ENCODE results near the gene ST7L.
"Not testable (repeated sequence)": the region's sequence is repeated elsewhere in the genome, so short reads cannot be mapped to it uniquely, and the experiment has no call there.

The ST7L gene, protein sequence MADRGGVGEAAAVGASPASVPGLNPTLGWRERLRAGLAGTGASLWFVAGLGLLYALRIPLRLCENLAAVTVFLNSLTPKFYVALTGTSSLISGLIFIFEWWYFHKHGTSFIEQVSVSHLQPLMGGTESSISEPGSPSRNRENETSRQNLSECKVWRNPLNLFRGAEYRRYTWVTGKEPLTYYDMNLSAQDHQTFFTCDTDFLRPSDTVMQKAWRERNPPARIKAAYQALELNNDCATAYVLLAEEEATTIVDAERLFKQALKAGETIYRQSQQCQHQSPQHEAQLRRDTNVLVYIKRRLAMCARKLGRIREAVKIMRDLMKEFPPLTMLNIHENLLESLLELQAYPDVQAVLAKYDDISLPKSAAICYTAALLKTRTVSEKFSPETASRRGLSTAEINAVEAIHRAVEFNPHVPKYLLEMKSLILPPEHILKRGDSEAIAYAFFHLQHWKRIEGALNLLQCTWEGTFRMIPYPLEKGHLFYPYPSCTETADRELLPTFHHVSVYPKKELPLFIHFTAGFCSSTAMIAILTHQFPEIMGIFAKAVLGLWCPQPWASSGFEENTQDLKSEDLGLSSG

DNA sequence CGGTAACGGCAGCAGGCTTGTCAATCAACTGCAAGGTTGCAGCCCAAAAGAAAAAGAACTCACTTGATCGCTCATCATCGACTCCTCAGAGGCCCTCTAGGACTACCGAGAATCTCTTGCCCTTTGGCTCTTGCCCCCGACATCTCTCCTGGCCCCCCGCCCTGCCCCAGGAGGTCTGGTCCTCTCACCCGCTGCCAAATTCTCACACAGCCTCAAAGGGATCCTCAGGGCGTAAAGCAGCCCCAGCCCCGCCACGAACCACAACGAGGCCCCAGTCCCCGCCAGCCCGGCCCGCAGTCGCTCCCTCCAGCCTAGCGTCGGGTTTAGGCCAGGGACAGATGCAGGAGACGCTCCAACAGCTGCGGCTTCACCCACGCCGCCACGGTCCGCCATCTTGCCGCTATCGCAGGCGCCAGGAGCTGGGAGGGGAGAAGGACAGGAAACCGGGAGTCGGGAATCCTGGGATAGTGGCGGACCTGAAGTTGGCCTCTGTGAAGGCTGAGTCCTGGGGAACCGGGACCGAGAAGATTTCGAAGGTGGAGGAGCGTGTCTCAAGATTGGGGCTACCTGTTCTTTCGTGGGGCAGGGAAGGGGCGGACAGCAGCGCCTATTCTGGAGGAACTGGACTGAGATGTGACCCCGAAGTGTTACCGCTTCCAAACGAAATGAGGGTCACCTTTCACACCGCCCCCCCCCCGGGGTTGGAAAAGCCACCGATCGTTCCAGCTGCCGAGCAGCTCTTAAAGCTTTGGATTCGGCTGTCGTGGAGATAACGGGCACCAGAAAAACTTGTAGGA lies at the start of gene ST7L:
Gene ST7L, minus strand, starts transcription at position 421 of the 797 bp plus-strand sequence. Its CDS starts 28 bp downstream, at position 393.
- peak; percentile 23 to 92 (median 62) for DNase-seq

DNA sequence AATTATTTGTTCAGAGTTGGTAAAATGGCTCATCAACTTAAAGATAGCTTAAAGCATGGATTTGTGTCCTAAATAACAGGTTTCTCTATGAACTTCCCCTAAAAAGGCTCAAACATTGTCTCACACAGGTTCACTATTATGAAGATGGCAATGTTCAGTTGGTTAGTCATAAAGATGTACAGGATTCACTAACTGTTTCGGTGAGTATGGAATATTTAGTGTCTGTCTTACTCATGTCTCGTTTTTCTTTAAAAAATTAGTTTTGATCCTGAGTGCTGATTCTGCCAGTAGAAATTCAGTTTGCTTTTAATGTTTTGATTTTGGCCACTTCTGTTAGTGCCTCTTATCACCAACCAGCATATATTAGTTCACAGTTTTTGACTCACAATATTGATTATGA lies 48.0 kb upstream of the ST7L start:
- no peak for DNase-seq

DNA sequence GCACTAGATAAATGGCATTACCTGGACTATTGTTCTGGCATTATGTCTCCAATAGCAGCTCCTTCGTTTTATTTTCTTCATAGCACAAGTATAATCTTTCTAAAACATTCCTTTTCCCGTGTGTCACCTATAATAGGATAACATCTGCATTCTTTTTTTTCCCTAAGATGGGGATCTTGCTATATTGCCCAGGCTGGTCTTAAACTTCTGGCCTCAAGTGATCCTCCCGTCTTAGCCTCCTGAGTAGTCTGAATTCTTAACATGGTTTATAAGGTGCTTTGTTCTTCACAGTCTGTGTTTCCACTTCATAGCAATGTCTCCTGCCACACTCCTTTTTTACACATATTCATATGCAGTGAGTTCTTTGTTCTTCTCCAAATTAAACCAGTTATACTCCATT lies 46.9 kb upstream of the ST7L start:
- no peak for DNase-seq

DNA sequence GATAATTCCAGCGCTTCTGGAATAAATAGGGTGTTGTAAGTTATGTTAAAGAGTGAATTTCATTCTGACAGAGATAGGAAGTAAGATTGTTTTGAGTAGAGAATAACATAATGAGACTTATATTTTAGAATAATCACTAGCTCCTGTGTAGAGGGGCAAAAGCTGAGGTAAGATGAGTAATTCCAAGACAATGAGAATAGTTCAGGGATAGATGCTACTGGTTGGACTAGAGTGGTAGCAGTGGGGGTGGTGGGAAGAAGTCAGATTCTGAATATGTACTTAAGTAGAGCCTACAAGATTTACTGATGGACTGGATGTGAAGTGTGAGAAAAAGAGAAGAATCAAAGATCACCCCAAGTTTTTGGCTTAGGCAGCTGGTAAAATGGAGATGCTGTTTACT lies 32.3 kb upstream of the ST7L start:
- no peak for DNase-seq

DNA sequence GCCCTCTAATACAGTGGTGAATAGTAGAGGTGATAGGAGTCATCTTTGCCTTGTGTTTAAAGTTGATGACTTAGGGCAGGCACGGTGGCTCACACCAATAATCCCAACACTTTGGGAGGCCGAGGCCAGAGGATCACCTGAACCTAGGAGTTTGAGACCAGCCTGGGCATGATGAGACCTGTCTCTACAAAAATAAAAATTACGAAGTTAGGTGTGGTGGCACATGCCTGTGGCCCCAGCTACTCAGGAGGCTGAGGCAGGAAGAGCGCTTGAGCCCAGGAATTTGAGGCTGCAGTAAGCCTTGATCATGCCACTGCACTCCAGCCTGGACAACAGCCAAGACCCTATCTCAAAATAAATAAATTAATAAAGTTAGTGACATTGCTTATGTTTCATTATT lies 27.3 kb upstream of the ST7L start:
- DNase-seq = no peak

DNA sequence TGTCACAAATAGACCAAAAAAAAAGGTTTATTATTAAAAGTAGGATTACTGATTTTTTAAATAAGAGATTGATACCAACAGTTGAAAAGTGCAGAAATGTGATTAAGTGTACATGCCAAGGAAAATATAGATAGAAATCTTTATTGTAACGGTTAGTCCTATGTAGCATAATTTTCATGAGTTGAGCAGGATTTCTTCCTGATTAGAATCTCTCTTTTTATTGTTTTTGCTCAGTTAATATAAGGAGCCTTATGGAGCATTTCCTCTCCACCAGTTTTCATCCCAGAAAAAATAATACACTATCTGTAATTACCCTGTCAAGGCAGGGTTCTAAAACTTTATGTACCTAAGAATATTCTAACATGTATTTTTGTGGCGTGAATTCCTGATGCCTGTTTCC lies 24.1 kb upstream of the ST7L start:
- no peak for DNase-seq

DNA sequence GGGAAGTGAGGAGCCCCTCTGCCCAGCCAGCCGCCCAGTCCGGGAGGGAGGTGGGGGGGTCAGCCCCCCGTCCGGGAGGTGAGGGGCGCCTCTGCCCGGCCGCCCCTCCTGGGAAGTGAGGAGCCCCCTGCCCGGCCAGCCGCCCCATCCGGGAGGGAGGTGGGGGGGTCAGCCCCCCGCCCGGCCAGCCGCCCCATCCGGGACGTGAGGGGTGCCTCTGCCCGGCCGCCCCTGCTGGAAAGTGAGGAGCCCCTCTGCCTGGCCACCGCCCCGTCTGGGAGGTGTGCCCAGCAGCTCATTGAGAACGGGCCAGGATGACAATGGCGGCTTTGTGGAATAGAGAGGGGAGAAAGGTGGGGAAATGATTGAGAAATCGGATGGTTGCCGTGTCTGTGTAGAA lies 21.5 kb upstream of the ST7L start:
- not testable (repeated sequence) for DNase-seq

DNA sequence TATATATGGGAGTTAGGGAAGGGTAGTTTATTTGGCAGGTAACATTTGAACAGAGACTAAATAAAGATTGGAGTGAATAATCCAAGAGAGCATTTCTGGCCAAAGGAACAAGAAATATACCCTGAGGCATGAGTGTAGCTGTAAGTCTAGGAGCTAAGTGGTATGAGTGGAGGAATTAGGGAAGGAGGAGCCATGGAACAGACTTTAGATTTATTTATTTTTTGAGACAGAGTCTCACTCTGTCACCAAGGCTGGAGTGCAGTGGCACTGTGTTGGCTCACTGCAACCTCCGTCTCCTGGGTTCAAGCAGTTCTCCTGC lies 19.1 kb upstream of the ST7L start:
- DNase-seq = no peak

DNA sequence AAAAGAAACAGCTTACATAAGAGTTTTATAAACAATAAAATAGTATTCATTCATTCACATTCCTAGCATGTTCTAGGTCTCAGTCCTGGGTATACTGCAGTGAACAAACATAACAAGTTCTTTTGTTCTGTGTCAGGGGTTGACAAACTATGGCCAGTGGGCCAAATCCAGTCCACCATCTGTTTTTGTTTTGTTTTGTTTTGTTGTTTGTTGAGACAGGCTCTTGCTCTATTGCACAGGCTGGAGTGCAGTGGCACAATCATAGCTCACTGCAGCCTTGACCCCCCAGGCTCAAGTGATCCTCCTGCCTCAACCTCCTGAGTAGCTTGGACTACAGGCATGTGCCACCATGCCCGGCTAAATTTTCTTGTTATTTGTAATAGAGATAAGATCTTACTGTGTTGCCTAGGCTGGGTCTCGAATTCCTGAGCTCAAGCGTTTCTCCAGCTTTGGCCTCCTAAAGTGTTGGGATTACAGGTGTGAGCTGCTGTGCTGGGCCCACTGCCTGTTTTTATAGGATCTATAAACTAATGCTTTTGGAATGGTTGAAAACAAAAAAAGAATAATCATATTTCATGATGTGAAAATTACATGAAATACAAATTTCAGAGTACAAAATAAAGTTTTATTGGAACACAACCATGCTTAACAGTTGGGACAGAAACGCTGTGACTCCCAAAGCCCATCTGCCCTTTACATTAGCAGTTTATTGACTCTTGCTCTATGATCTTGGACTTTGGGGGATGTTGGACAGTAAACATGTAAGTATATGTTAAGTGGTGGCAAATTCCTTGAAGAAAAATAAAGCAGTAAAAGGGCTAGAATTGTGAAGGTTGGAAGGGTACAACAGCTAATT lies 18.5 kb upstream of the ST7L start:
- DNase-seq = no peak

DNA sequence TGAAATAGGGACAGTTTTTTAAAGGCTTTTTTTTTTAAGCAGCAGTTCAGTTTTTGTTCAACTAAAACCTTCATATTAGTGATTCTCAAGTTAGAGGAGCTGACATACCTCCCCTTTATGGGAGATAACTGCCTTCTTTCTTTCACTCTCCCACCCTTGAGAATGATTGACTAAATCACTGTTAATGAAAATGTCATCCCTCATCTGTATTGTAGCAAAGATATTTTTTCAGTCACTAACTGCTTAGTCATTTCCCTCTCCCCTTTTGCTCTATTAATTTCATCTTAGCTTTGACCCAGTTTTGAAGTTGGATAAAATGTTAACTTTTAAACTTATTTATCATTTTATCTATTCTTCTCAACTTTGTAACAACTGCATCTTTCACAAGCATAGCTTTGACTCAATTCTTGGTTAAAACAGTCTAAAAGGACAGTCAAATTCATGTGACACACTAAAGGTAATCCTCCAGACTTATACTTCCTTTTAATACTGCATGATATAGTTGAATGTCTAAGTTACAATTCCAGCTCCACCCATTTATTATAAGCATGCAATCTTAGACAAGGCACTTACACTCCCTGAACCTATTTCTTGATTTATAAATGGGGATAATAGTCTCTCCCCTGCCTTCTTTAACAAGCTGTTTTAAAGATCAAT lies 17.8 kb upstream of the ST7L start:
- DNase-seq = no peak

DNA sequence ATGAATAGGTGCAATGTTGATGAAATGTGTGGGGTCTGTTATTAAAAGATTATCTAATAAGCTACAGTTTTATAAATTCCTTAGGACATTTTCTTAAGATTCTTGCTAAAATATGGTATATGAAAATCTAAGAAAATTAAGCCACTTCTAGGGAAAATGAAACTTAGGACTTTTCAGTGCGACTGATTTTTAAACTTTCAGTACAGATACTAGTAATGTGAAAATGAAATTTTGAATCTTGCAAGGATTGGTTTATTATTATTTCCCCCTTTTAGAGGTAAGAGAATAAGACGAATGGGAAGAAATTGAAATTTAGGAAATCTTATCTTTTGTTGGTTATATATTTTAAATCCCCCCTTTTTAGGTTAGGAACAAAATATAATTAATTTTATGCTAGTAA lies 17.1 kb upstream of the ST7L start:
- no peak for DNase-seq

DNA sequence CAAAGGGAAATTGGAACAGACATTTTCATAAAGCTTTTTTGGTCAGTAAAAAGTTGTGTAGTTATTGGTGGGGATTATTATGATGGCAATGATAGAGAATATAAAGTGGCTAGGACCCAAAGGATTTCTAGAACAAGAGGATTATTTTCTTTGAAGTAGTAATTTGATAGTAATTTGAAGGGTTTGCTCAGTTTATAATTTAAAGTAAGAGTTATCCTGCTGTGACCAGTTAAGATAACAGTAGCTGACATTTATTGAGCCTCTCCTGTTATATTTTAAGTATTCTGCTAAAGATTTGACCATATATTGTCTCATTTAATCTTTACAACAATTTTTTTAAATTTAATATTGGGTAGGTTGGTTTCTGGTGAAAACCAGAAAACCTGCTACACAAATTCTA lies 15.4 kb upstream of the ST7L start:
- DNase-seq = no peak

DNA sequence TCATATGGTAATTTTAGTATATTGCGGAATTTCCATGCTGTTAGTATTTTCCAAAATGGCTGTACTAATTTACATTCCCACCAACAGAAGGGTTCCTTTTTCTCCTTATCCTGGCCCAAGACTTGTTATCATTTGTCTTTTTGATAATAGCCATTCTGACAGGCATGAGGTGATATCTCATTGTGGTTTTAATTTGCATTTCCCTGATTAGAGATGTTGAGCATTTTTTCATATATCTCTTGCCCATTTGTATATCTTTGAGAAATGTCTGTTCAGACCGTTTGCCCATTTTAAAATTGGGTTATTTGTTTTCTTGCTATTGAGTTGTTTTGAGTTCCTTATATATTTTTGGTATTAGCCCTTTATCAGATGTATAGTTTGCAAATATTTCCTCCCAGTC lies 14.7 kb upstream of the ST7L start:
- no peak for DNase-seq

DNA sequence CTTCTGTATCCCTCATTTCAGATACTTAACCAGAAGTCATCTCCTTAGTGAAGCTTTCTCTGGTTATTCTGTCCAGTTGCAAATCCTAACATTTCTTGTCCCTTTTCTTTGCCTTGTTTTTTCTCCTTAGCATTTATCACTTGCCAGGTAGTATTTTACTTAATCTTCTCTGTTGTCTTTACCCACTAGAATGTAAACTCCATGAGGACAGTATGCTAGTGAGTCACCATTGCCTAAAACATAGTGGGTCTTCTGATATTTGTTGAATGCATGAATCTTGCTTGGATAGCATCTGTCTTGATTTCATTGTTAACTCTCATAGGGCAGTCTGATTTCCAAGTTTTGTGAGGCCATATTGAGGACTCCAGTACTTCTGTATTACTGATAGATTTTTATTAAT lies 10.3 kb upstream of the ST7L start:
- DNase-seq = no peak

DNA sequence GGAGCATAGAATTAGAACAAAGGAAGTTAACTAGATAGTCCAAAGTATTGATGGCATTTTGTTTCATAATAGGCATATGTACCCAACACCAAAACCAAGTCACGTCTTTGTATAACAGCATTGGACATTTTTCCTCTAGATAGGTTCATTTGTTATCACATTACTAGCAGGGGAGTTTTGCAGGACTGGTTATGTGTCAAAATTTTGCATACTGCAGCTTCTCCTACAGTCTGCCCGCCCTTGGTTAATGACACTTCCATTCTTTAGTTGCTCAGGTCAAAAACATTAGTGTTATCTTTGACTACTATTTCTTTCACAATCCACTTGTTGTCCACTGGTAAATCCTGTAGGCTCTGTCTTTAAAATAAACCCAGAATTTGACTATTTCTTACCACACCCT lies 9.6 kb upstream of the ST7L start:
- no peak for DNase-seq

DNA sequence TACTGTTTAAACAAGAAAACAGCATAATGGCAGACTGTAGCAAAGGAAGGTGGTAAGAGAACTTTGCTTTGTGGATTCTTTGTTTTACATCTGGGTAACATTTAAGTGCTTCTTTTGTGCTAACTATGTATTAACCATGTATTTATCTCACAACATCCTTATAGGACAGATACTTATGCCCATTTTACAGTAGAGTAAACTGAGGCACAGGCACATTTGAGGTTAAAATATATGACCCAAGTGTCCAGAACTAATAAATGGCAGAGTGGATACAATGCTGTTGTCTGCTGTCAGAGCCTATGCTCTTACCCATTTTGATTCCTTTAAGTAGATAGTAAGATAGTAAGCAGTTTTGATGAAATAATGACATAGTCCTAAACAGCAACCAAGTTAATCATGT lies 7.9 kb upstream of the ST7L start:
- DNase-seq = no peak

DNA sequence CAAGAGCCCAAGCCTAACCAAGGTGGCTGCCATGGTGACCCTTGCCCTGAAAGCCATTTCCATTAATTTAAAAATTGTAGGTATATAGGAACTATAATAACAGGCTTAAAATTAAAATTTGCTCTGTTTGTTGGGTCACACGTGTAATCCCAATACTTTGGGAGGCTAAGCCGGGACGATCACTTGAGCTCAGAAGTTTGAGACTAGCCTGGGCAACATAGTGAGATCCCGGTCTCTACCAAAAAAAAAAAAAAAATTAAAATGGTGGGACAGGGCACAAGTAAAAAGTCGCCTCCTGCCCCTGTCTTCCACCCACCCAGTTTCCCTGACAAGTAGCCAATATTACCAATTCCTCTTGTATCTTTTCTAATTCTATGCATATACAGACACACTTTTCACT lies 7.3 kb upstream of the ST7L start:
- DNase-seq = no peak

DNA sequence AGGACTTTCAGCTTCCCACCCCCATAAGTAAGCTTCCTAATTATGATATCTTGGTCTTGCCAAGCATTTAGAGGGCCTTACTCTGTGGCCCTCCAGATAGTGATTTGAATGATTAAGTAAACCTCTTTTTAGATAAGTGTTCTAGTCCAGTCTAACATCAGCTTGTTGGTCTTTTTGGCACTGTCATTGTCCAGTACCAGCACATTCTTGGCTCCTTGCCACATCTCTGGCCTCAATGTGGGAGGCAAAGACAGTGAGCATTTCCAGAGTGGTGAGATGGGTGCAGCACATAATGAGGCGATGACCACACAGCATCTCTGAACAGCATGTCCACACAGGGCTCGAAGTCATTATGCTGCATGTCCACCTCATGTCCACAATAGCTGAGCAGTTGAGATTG lies 6.8 kb upstream of the ST7L start:
- no peak for DNase-seq

DNA sequence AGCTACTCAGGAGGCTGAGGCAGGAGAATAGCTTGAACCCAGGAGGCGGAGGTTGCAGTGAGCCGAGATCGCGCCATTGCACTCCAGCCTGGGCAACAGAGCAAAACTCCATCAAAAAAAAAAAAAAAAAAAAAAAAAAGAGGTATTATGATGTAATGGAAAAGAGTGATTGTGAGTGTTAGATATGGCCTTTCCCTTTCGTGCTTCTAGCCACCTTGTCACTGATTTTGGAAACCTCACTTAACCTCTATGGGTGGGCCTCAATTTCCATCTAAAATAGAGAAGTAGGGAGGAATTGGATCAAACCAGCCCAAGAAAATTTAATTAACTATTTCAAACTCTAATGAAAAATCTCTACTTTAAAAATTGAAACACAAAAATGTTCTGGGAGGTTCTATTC lies 5.6 kb upstream of the ST7L start:
- DNase-seq = not testable (repeated sequence)

DNA sequence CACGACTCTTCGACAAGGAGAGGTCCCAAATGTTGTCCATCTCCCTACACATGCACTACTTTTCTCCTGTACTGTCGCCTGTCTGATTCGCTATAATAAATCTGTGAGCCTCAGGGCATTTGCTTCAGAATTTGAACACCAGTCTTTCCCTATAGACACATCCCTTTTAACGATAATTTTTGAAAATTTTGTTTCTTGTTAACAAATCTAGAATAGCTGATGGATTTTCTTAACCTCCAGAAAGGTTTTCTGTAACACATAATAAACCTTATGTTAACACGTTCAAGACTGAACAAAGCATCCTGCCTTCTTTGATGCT lies 1.4 kb upstream of the ST7L start:
- peak in 2 of 6 experiments; percentile 48 to 72 for DNase-seq

DNA sequence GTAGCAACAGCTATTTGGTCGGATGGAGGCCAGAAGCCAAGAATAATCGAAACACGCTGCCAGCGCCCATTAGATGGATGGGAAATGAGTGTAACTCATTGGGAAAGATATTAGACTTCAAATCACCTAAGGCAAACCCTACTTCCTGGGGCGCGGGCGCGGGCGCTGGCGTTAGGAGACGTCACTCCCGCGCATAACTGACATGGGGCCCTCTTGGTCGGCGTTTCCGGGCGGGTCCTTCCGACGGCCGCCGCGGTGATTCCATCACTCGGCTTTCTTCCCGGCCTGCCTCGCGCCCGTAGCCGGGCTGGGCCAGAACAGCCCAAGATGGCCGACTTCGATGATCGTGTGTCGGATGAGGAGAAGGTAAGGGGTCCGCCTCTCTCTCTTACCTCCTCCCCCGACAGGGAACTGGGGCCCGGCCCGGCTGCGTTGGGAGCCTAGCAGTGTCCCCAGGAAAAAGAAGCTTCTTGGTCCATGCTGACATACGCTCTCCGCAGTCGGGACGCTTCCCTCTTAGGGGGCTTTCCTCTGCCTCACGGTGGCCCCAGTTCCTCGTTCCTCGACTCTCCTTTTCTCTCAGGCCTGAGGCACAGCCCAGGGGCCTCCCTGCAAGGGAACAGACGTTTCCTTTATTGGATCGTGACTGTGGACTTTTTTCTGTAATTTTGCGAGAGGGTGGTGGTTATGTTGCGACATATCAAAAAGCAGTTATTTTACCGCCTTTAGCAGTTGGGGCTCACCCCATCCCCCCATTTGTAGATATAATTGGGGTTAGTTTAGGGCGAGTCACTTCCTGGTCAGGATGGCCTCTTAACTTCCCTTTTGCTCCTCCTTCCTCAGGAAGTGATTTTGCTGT lies 806 bp upstream of the ST7L start, which contains the start of gene CAPZA1:
Gene CAPZA1, plus strand, starts transcription at position 315 of the 859 bp plus-strand sequence. Its CDS starts 13 bp downstream, at position 328.
- DNase-seq = peak; percentile 79 to 92 (median 88)
